T-helper 2 cell treated with Interferon-gamma antibody and Interleukin-4, amounts not matched to agents 5 μg/mL and 100 μg/mL, for 36 hours (primary cell): ENCODE results near the gene RFX4.

Source experiments
- DNase-seq: peaks from one replicate; pipeline ENCODE4 v3.0.0; 2021; ENCODE audit warnings: low spot score
- H3K27ac Mint-ChIP-seq: one replicate; pipeline ENCODE4 v1.8.0; 2021; ENCODE audit warnings: mild to moderate bottlenecking, mixed read lengths
- H3K27me3 Mint-ChIP-seq: one replicate; pipeline ENCODE4 v1.8.0; 2021; ENCODE audit warnings: low read depth, mixed read lengths
- H3K36me3 Mint-ChIP-seq: one replicate; pipeline ENCODE4 v1.8.0; 2021; ENCODE audit warnings: low read depth, mixed read lengths
- H3K4me1 Mint-ChIP-seq: one replicate; pipeline ENCODE4 v1.8.0; 2021; ENCODE audit warnings: low read depth, mixed read lengths
- H3K4me3 Mint-ChIP-seq: one replicate; pipeline ENCODE4 v1.8.0; 2022; ENCODE audit warnings: mild to moderate bottlenecking, moderate library complexity, mixed read lengths
- H3K9me3 Mint-ChIP-seq: one replicate; pipeline ENCODE4 v1.8.0; 2021; ENCODE audit warnings: mixed read lengths

RFX4 gene

DNA sequence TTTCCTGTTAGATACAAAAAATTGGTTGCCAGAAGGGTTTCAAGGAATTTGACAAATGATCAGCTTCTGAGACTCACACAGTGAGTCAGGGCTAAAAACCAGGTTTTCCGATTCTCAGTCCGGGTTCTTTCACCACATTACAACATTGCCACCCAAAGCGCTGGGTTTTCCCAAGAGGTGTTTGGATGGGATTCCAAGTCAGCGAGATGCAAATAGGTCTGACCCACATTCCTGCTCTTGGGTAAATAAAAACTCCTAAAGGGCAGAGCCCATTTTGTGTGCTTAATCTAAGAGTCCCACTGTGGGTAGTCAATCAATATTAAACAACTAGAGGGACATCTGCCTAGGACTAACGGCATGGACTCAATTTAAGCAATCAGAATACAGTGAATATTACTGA is 186.3 kb downstream of the RFX4 start:
- Mint-ChIP-seq H3K9me3 (no peaks in the 10 kb centered on the region), H3K36me3 (no peaks in the 10 kb centered on the region), H3K27ac (no peak overlapping the region), H3K4me3 (no peak overlapping the region), H3K4me1 (peaks cover 5% of the 10 kb centered on the region), H3K27me3 (peaks cover 2% of the 10 kb centered on the region)
- no peak for DNase-seq

DNA sequence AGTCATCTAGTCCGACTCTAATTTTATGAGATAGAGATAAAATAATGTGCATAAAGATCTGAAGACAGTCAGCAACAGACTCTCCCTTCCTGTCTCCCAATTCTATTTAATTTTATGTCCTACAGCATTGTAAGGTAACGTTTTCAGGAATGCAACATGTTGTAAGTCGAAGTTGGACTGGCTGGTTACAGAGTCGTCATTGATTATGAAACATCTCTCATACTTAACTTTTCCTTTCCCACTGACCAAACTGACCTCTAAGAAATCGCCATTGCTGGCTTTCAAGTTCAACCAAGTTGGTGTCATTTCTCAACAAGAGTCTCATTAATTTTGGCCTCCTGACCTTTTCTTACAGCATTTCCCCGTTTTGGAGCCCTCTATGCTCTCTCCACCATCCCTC is 186.7 kb downstream of the RFX4 start:
- no peaks in the 10 kb centered on the region for H3K9me3 Mint-ChIP-seq
- H3K27me3 Mint-ChIP-seq: peaks cover 2% of the 10 kb centered on the region
- DNase-seq: no peak
- no peak overlapping the region for H3K4me3 Mint-ChIP-seq
- H3K4me1 Mint-ChIP-seq: peaks cover 8% of the 10 kb centered on the region
- H3K36me3 Mint-ChIP-seq: peaks cover 1% of the 10 kb centered on the region
- no peak overlapping the region for H3K27ac Mint-ChIP-seq

DNA sequence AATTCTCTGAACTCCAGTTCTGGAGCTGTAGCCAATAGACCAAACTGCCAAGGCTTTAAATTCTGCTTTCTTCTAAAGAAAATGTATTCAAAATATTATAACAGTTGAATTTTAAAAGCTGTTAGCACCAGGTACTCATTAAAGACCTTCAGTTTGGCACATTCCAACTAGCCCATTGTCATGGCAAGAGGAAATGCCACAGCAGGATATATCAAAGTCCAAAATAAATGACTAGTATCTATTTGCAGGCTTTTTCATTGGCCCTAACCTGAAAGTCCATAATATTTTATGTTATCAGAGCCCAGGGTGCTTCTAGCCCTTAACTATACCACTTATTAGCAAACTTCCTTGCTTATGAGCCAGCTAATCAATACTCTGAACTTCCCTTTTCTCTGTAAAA is 188.6 kb downstream of the RFX4 start:
- Mint-ChIP-seq H3K4me3 (no peak overlapping the region), H3K4me1 (peaks cover 21% of the 10 kb centered on the region), H3K36me3 (peaks cover 3% of the 10 kb centered on the region), H3K27me3 (peaks cover 2% of the 10 kb centered on the region), H3K27ac (no peak overlapping the region), H3K9me3 (no peaks in the 10 kb centered on the region)
- DNase-seq: no peak

DNA sequence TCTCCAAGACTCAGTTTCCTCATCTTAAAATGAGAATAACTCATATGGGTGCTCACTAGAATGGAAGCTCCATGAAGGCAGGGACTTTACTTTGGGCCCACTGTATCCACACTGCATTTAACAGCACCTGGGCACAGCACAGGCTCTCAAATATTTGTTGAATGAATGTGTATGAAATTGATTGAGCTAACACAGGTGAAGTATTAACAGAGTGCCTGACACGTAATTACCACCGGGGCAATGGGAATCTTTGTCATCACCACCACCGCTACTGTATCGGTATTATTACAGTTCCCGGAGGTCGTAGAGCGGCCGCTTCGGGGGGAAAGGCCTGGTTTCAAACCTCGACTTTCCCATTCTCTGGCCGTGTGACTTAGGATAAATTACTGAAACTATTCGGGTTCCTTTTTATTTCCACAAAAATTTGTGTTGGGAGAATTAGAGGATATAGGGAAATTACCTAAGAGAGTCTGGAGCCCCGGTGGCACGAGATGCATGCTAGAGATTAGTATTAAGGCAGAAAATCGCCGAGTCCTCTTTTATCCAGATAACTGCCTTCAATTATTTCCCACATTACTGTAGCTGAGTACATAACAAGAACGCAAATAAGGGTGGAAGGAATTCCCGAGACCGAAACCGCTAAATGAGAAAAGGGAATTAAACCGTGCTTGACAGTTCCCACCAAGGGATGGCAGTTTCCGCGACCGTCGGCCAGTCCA is 190.6 kb downstream of the RFX4 start:
- H3K9me3 Mint-ChIP-seq: no peaks in the 10 kb centered on the region
- peaks cover 31% of the 10 kb centered on the region for H3K4me1 Mint-ChIP-seq
- no peaks in the 10 kb centered on the region for H3K27me3 Mint-ChIP-seq

DNA sequence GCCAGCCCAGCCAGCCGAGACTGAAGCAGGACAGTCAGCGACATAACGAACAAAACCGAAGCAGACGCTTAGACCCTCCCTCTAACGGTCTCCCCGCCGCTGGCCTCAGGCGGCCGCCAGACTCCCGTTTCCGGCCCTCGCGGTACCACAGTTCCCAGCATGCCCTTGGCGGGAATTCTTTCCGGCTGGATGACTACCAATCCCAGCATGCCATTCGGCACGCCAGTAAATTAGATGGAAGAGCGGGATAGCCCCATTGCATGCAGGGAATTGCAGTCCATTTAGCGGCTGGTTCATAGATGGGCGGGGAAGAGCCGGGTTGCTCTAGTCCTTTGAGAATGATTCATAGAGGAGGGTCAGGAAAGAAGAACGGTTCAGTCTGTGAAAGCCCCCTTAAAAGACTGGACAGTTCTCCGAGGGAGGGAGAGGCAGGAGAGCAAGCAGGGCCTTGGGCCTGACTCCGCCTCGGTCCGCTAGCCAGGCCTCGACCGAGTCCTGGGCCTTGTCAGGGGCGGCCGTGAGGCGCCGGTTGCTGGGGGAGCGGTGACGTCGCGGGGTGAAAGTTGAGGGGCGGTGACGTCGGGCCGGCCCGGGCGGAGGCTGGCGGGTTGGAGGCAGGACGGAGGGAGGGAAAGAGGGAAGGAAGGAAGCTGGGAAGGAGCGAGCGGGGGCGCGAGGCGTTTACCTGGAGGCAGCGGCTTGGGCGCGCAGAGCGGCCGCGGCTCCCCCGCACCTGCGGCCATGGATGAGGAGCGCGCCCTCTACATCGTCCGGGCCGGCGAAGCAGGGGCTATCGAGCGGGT is 191.4 kb downstream of the RFX4 start, which contains the start of gene RIC8B:
Gene RIC8B, plus strand, starts transcription at position 678 of the 803 bp plus-strand sequence. Its CDS starts 64 bp downstream, at position 742.
- Mint-ChIP-seq H3K4me3 (peak within 1 kb of the TSS; percentile 100), H3K36me3 (peaks cover 6% of the 10 kb centered on the region), H3K9me3 (no peaks in the 10 kb centered on the region), H3K4me1 (peaks cover 31% of the 10 kb centered on the region), H3K27ac (peak within 1 kb of the TSS; percentile 99), H3K27me3 (no peaks in the 10 kb centered on the region)
- peak; percentile 84 for DNase-seq

More for the DNA sequence above, 190.6 kb downstream of the RFX4 start:
- Mint-ChIP-seq H3K36me3 (peaks cover 6% of the 10 kb centered on the region), H3K27ac (peak overlapping the region; percentile 99), H3K4me3 (peak overlapping the region; percentile 100)
- DNase-seq: no peak

DNA sequence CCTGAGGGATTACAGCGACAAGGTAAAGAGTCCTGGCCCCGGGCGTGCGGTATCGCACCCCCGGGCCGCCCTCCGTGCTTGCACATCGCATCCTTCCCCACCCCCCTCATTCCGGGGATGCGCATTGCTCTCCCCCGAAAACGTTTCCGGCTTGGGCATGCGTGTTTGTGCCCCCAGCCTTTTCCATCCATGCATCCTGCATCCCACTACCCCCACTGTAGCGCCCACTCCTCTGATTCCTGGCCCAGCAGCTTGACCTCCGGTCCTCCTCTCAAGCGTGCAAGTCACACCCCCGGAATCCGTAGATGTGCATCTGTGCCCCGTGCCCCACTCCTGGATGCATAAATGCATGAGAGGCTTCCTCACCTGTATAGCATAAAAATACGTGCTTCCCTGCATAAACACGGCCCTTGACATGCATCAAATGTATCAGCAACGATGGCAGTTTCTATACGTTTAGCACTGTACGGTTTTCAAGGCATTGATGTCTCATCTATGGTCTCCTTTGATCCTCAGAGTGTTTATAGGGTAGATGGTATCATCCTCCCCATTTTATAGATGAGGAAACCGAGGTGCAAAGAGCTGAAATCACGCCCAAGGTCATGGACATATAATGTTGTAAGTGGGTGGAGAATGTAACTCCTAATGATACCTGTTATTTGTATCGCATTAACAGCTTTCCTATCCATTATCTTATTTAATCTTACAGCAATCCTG is 192.2 kb downstream of the RFX4 start:
- Mint-ChIP-seq H3K36me3 (peaks cover 6% of the 10 kb centered on the region), H3K27ac (peak overlapping the region; percentile 99), H3K9me3 (no peaks in the 10 kb centered on the region), H3K4me1 (peaks cover 31% of the 10 kb centered on the region), H3K27me3 (no peaks in the 10 kb centered on the region), H3K4me3 (peak overlapping the region; percentile 100)
- DNase-seq: peak; percentile 16

DNA sequence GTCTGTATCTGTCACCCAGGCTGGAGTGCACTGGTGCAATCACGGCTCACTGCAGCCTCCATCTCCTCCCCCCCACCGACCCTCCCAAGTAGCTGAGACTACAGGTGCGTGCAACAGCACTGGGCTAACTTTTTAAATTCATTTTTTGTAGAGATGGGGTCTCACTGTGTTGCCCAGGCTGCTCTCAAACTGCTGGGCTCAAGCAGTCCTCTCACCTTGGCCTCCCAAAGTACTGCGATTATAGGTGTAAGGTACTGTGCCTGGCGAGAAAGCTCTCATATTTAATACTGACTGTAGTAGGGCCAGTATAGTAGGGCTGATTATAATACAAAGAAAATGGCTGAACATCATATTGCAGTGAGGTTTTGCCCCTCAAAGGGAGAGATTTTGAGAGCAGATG is 194.1 kb downstream of the RFX4 start:
- no peaks in the 10 kb centered on the region for H3K9me3 Mint-ChIP-seq
- H3K4me3 Mint-ChIP-seq: no peak overlapping the region
- H3K4me1 Mint-ChIP-seq: peaks cover 31% of the 10 kb centered on the region
- peaks cover 6% of the 10 kb centered on the region for H3K36me3 Mint-ChIP-seq
- H3K27me3 Mint-ChIP-seq: no peaks in the 10 kb centered on the region
- H3K27ac Mint-ChIP-seq: no peak overlapping the region
- DNase-seq: no peak

DNA sequence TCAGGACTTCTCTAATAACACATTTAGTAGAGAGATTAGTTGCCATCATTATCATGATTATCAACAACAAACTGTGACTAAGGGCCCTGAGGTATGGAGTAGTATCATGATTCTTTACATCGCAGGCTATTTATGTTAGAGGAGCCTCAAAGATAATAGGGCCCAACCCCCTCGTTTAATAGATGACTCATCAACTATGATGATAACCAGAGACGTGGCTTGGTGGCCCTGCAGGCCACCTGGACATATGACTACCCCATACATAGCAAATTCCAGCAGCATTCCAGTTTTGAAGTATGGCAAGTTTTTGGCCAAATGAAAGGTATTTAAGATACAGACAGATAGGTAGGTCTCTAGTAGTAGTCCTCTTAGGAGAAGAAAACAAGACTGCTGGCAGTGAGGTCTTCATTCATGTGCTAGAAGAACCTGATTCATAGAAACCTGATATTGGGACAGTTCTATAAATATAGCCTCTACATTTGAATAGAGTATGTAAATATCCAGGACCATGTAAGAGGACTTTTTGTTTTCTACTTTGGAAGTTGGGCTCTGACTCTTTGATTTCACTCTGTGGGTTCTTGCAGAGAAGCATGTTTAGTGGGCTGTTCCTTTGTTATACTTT is 197.3 kb downstream of the RFX4 start:
- Mint-ChIP-seq H3K9me3 (no peaks in the 10 kb centered on the region), H3K4me3 (no peak overlapping the region), H3K27me3 (no peaks in the 10 kb centered on the region), H3K36me3 (peaks cover 8% of the 10 kb centered on the region), H3K27ac (no peak overlapping the region), H3K4me1 (peaks cover 30% of the 10 kb centered on the region)
- DNase-seq: no peak

DNA sequence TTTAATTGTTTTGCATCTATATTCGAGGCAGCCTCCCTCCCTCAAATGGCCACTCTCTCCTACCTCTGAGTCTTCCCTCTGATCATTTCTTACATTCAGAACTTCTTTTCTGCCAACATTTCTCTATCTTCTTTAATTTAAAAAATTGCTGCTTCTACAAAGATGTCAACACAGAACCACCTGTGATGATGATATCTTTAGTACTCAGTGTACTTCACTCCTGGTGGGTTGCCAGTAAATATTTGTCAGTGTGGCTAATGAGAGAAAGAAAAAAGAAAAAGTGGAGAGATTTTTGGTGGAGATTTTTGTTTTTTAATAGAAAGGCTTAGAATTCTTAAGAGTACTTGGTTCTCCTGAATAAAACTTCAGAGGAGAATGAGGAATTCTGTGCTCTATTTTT is 199.8 kb downstream of the RFX4 start:
- DNase-seq: no peak
- H3K36me3 Mint-ChIP-seq: peaks cover 11% of the 10 kb centered on the region

DNA sequence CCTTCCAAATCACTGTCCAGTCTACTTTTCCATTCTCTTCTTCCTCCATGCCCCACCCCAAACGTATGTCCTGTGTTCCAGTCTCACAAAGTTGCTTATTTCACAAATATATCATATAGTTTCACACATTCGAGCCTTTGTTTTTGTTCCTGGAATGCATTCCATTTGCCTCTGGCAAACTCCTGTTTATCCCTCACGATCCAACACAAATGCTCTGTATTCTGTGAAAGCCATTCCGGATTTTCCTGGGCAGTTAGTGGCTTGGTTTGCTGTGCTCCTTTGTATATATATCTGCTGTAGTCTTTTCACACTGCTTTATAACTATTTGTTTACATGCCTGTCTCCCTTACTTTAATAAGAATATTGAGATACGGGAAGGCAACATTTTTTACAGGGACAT is 200.7 kb downstream of the RFX4 start:
- Mint-ChIP-seq H3K27me3 (no peaks in the 10 kb centered on the region), H3K36me3 (peaks cover 20% of the 10 kb centered on the region), H3K4me3 (no peak overlapping the region), H3K9me3 (no peaks in the 10 kb centered on the region), H3K27ac (no peak overlapping the region), H3K4me1 (peaks cover 7% of the 10 kb centered on the region)
- no peak for DNase-seq

More for the DNA sequence above, 199.8 kb downstream of the RFX4 start:
- H3K4me3 Mint-ChIP-seq: no peak overlapping the region
- H3K9me3 Mint-ChIP-seq: no peaks in the 10 kb centered on the region
- no peaks in the 10 kb centered on the region for H3K27me3 Mint-ChIP-seq
- no peak overlapping the region for H3K27ac Mint-ChIP-seq
- peaks cover 10% of the 10 kb centered on the region for H3K4me1 Mint-ChIP-seq

DNA sequence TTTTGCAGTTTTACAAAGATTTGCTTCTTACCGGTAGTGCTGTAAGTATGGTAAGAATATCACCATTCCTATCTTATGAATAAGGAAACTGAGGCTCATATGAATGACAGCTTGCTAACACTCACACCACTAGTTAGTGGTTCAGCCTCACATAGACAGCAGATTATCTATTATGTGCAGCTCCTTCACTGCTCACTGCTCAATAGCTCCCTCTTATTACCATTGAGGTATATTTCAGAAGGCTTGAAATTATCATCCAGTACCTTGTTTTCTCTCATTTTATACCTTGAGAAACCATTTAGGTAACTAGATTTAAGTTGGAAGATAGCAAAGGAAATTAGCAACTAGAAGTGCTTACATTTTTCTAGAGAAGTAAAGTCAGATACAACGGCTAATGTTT is 207.2 kb downstream of the RFX4 start:
- peaks cover 42% of the 10 kb centered on the region for H3K36me3 Mint-ChIP-seq

DNA sequence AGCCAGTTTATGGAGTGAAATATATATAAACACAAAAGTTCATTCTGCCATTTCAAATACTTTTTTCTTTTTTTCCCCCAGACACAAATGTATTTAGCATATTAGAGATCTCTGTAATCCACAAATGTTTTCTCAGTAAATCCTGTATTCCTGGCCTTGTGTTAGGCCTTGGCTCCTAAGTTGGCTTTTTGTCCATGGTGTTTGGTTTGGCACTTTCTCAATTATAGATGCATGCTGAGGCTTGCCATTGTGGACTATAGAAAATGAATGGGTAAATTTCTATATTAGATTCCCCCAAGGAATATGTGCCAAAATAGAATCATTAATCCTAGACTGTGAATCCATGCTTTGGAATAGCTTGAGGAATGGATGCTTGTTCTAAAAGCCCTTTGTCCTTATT is 208.7 kb downstream of the RFX4 start:
- H3K9me3 Mint-ChIP-seq: no peaks in the 10 kb centered on the region

More for the DNA sequence above, 207.2 kb downstream of the RFX4 start:
- H3K4me1 Mint-ChIP-seq: peaks cover 3% of the 10 kb centered on the region
- no peaks in the 10 kb centered on the region for H3K27me3 Mint-ChIP-seq
- no peaks in the 10 kb centered on the region for H3K9me3 Mint-ChIP-seq
- no peak overlapping the region for H3K4me3 Mint-ChIP-seq
- no peak overlapping the region for H3K27ac Mint-ChIP-seq
- no peak for DNase-seq

DNA sequence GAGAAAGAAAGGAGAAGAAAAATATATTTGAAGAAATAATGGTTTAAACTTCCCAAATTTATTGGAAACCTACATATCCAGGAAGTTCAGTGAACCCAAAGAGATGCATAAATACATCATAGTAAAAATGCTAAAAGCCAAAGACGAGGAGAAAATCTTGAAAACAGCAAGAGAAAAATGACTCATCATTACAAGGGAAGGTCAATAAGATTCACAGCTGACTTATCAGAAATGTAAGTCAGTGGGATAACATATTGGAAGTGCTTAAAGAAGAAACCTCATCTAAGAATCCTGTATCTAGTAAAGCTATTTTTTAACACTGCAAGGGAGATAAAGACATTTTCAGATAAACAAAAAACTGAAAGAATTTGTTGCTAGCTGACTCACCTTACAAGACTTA is 211.6 kb downstream of the RFX4 start:
- Mint-ChIP-seq H3K9me3 (no peaks in the 10 kb centered on the region), H3K4me1 (peaks cover 3% of the 10 kb centered on the region), H3K27me3 (no peaks in the 10 kb centered on the region), H3K36me3 (peaks cover 20% of the 10 kb centered on the region), H3K4me3 (no peak overlapping the region), H3K27ac (no peak overlapping the region)
- DNase-seq: no peak

More for the DNA sequence above, 208.7 kb downstream of the RFX4 start:
- Mint-ChIP-seq H3K4me3 (no peak overlapping the region), H3K36me3 (peaks cover 39% of the 10 kb centered on the region), H3K27ac (no peak overlapping the region), H3K27me3 (no peaks in the 10 kb centered on the region), H3K4me1 (peaks cover 3% of the 10 kb centered on the region)
- DNase-seq: no peak
